AG04450 (cell line): ENCODE data around the gene DDX19B. TPM values are rescaled to one million over a fixed set of nuclear protein-coding genes. Genes with fewer than 3 reads are reported as not detected.
A peak's percentile ranks its signal among the peaks of the same experiment; 100 is the strongest.

Source experiments
- CTCF ChIA-PET: fragments of 300-600, 350-600 bp; formaldehyde crosslinking; extraction: SDS; loops from one replicate; lab custom pipeline; 2022; ENCODE audit warnings: antibody characterized with exemption, inconsistent platforms; lab: Charles Lee
- POLR2A ChIA-PET: fragments of 350-600 bp; formaldehyde crosslinking; extraction: SDS; loops from one replicate; lab custom pipeline; 2021; ENCODE audit warnings: antibody characterized with exemption, inconsistent platforms; lab: Yijun Ruan, JAX
- DNase-seq: peaks from one replicate; pipeline ENCODE4 v3.0.0-alpha.2; 2011; ENCODE audit warnings: low read depth, low spot score
- H3K27ac ChIP-seq: one replicate; pipeline ENCODE4 v1.5.1; 2012; ENCODE audit warnings: low read depth, low read length, control low read depth
- H3K27me3 ChIP-seq: one replicate; pipeline ENCODE4 v1.6.0; 2012; ENCODE audit warnings: low read length; ENCODE audit not compliant: control insufficient read depth, insufficient read depth
- H3K4me3 ChIP-seq: 2 replicates; pipeline ENCODE4 v1.5.1; 2011; ENCODE audit warnings: mild to moderate bottlenecking, low read depth, low read length, control low read depth
- H3K9me3 ChIP-seq: 2 replicates; pipeline ENCODE4 v1.5.1; 2012; ENCODE audit warnings: low read length; ENCODE audit not compliant: control insufficient read depth, insufficient read depth
- polyA plus RNA-seq: library from polyadenylated mRNA; depleted of rRNA; stranded (reverse); fragments of >200 nt; gene quantifications from 2 replicates; pipeline ENCODE4 v1.2.3, GENCODE V29; 2011; rRNA removed
- small RNA-seq: library from RNA; depleted of rRNA; stranded (forward); fragments of <200 nt; gene quantifications from one replicate; pipeline ENCODE3, GENCODE V24; 2012; ENCODE audit warnings: low read depth; ENCODE audit not compliant: insufficient read length
- TF ChIP-seq, protein P1 (sequence below): IDR thresholded peaks from 2 replicates; pipeline ENCODE4 v1.5.1; 2011; ENCODE audit warnings: low read depth, low read length, control low read depth, inconsistent platforms

DDX19B gene
- polyA plus RNA-seq, 1 experiment: 36.5 TPM

GRCh38 chr16:70380919-70381603 is 82.1 kb downstream of the DDX19B start:
- peak overlapping the region; percentile 87 for H3K27ac ChIP-seq
- peak; percentile 94 for DNase-seq
- ChIA-PET POLR2A (interaction anchor here (0.5 to 2.4 kb wide), 25 partner anchors 8 to 273 kb away, joined by 3 to 31 read pairs (median 4); partner anchors contain the start of genes COG4, FCSK, SF3B3 and ST3GAL2), CTCF (interaction anchor here (0.8 to 1.5 kb wide), 4 partner anchors 11 to 273 kb away, joined by 3 to 7 read pairs (median 4); no protein-coding TSS in a partner anchor)
- H3K4me3 ChIP-seq: peak overlapping the region; percentile 81
- H3K27me3 ChIP-seq: no peaks in the 10 kb centered on the region
- H3K9me3 ChIP-seq: peaks cover 4% of the 10 kb centered on the region; the same call in 1 of the 2 replicates
- TF ChIP-seq, protein P1, sequence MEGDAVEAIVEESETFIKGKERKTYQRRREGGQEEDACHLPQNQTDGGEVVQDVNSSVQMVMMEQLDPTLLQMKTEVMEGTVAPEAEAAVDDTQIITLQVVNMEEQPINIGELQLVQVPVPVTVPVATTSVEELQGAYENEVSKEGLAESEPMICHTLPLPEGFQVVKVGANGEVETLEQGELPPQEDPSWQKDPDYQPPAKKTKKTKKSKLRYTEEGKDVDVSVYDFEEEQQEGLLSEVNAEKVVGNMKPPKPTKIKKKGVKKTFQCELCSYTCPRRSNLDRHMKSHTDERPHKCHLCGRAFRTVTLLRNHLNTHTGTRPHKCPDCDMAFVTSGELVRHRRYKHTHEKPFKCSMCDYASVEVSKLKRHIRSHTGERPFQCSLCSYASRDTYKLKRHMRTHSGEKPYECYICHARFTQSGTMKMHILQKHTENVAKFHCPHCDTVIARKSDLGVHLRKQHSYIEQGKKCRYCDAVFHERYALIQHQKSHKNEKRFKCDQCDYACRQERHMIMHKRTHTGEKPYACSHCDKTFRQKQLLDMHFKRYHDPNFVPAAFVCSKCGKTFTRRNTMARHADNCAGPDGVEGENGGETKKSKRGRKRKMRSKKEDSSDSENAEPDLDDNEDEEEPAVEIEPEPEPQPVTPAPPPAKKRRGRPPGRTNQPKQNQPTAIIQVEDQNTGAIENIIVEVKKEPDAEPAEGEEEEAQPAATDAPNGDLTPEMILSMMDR: peak; percentile 47

- DNase-seq: no peak
- H3K4me3 ChIP-seq: peak overlapping the region; percentile 81
- H3K27ac ChIP-seq: peak overlapping the region; percentile 21
- no peaks in the 10 kb centered on the region for H3K27me3 ChIP-seq
- peaks cover 4% of the 10 kb centered on the region; the same call in 1 of the 2 replicates for H3K9me3 ChIP-seq
- ChIA-PET CTCF (interaction anchor here (0.7 to 1.5 kb wide), 4 partner anchors 10 to 302 kb away, joined by 3 to 6 read pairs (median 4); no protein-coding TSS in a partner anchor), POLR2A (interaction anchor here (0.6 to 2.4 kb wide), 23 partner anchors 9 to 272 kb away, joined by 3 to 31 read pairs (median 4); partner anchors contain the start of genes COG4, FCSK, SF3B3 and ST3GAL2)
- TF ChIP-seq, protein P1: no peak
Observed at GRCh38 chr16:70381604-70382342, 82.8 kb downstream of the DDX19B start.

GRCh38 chr16:70383421-70383960 is 84.5 kb downstream of the DDX19B start:
- Histone ChIP-seq H3K9me3 (peaks cover 4% of the 10 kb centered on the region; the same call in 1 of the 2 replicates), H3K27me3 (no peaks in the 10 kb centered on the region), H3K4me3 (no peak overlapping the region), H3K27ac (no peak overlapping the region)
- TF ChIP-seq, protein P1: no peak
- POLR2A ChIA-PET: interaction anchor here (1.0 kb wide), 1 partner anchor 9 kb away, joined by 5 read pairs; no protein-coding TSS in a partner anchor
- CTCF ChIA-PET: no interaction called here
- DNase-seq: no peak

Small RNA genes lying within 50 kb of the gene (small RNA-seq; reads per million reads assigned to genes)
- gene RN7SL279P: not detected

Other genes starting within 250 kb of the DDX19B start
- 27.7 and 28.2 TPM in 2 replicates for gene PDPR, start 184.9 kb upstream of the DDX19B start, polyA plus RNA-seq
- not detected in 2 replicates for gene CLEC18C, start 125.4 kb upstream of the DDX19B start, polyA plus RNA-seq
- 7.4 and 8.5 TPM in 2 replicates for gene EXOSC6, start 47.2 kb upstream of the DDX19B start, polyA plus RNA-seq
- gene AARS1, start 9.7 kb upstream of the DDX19B start, polyA plus RNA-seq: 221 and 223 TPM in 2 replicates
- 43.5 and 44.6 TPM in 2 replicates for gene DDX19A, start 47.7 kb downstream of the DDX19B start, polyA plus RNA-seq
- 12.4 and 18.2 TPM in 2 replicates for gene ST3GAL2, start 139.9 kb downstream of the DDX19B start, polyA plus RNA-seq
- gene FCSK, start 155.4 kb downstream of the DDX19B start, polyA plus RNA-seq: 4.0 and 5.9 TPM in 2 replicates
- 50.6 and 51.8 TPM in 2 replicates for gene COG4, start 224.4 kb downstream of the DDX19B start, polyA plus RNA-seq
- 139 and 169 TPM in 2 replicates for gene SF3B3, start 224.6 kb downstream of the DDX19B start, polyA plus RNA-seq